ENCODE data around the gene THRA.

DNA sequence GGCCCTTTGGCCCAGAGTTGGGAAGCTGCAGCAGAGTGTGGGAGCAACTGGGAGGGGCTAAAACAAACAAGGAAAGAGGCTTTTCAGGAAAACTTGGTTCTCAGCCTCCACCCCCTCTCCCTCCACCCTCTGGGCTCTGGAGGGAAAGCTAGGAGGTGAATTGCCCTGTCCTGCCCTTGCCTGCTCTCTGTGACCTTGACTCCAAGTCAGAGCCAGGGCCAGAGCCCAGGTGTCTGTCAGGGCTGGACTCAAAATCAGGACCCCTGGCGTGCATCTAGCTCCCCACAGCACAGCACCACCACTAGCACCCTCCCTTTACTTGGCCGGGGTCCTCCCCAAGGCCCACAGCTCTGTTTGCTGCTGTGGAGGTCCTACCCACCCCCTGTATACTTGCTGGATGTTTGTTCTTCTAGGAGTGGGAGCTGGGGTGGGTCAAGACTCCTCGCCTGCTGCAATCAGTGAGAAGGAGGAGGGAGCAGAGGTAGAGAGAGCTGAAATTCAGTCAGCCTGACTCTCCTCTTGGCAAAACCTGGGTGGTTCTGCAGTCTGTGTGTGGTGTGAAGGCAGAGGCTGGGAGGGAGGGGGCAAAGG is 40.4 kb downstream of the THRA start:
- TF ChIP-seq, protein P1, sequence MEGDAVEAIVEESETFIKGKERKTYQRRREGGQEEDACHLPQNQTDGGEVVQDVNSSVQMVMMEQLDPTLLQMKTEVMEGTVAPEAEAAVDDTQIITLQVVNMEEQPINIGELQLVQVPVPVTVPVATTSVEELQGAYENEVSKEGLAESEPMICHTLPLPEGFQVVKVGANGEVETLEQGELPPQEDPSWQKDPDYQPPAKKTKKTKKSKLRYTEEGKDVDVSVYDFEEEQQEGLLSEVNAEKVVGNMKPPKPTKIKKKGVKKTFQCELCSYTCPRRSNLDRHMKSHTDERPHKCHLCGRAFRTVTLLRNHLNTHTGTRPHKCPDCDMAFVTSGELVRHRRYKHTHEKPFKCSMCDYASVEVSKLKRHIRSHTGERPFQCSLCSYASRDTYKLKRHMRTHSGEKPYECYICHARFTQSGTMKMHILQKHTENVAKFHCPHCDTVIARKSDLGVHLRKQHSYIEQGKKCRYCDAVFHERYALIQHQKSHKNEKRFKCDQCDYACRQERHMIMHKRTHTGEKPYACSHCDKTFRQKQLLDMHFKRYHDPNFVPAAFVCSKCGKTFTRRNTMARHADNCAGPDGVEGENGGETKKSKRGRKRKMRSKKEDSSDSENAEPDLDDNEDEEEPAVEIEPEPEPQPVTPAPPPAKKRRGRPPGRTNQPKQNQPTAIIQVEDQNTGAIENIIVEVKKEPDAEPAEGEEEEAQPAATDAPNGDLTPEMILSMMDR (IDR thresholded peaks at IDR 0.05) = no peak
- TF ChIP-seq POLR2A (IDR thresholded peaks at IDR 0.05) = peak in 1 of 2 donors; percentile 19
